Prostate gland (tissue), 2 donors: ENCODE measurements around the gene CPED1. TPM values are rescaled to one million over a fixed set of nuclear protein-coding genes. Genes with fewer than 3 reads are reported as not detected.

Experiments used
- DNase-seq: peaks from one replicate; pipeline ENCODE4 v3.0.0-alpha.2; 2019; ENCODE audit warnings: low spot score
- H3K27ac ChIP-seq, 2 donors: fragments of 200-600 bp; sonication (generic); 2 replicates each; pipeline ENCODE4 v1.5.1; 2017 to 2019
- H3K27me3 ChIP-seq: fragments of 200-600 bp; sonication (generic); replicated peaks from 2 replicates; pipeline ENCODE4 v1.5.1; 2019; ENCODE audit not compliant: insufficient read depth
- H3K36me3 ChIP-seq, 2 donors: fragments of 200-600 bp; sonication (generic); 1 replicate in 1 of 2; 2 replicates in 1 of 2; pipeline versions ENCODE4 v1.5.1 to v1.8.1; 2017 to 2019
- H3K4me1 ChIP-seq: fragments of 200-600 bp; sonication (generic); replicated peaks from 2 replicates; pipeline ENCODE4 v1.5.1; 2019
- H3K4me3 ChIP-seq, 2 donors: fragments of 200-600 bp; sonication (generic); 2 replicates each; pipeline ENCODE4 v1.5.1; 2017 to 2019
- H3K9me3 ChIP-seq: fragments of 200-600 bp; sonication (generic); 2 replicates; pipeline ENCODE4 v1.5.1; 2017
- CTCF ChIP-seq, 4 experiments: fragments of 200-600 bp in 2 of 4; fragments of 450-650 bp in 2 of 4; sonication (generic) in 2 of 4; IDR thresholded peaks; 1 replicate in 3 of 4; 2 replicates in 1 of 4; pipeline ENCODE4 v1.5.1; 2016 to 2019; ENCODE audit warnings: antibody characterized with exemption in 4 of 4, mild to moderate bottlenecking in 2 of 4, moderate library complexity in 2 of 4
- POLR2A ChIP-seq: fragments of 450-650 bp; IDR thresholded peaks from one replicate; pipeline ENCODE4 v1.6.1; 2016; ENCODE audit warnings: antibody characterized with exemption, mild to moderate bottlenecking
- POLR2AphosphoS5 ChIP-seq: sonication (generic); formaldehyde crosslinking; IDR thresholded peaks from one replicate; pipeline ENCODE4 v1.6.1; 2017; ENCODE audit warnings: antibody characterized with exemption
- WGBS: methylation state at CpG from one replicate; pipeline ENCODE4 v1.1.5; 2018; 5-methylcytosine and 5-hydroxymethylcytosine counted together
- intact Hi-C: fragments of 100-400 bp; cut with DNase I; formaldehyde crosslinking; loops from one replicate; pipeline ENCODE4 v1.14.2; 2022
- total RNA-seq, 2 donors: library from RNA; depleted of rRNA; stranded (reverse); fragments of >200 nt; gene quantifications; one replicate each; pipeline ENCODE4 v1.1.0, GENCODE V29; 2016

CPED1 gene
- total RNA-seq, 2 donors from 2014 or later, result 10.7 to 23.3 TPM

GRCh38 chr7:121298831-121299239 is 310.3 kb downstream of the CPED1 start:
- Histone ChIP-seq H3K27ac (no peak overlapping the region), H3K4me1 (no peaks in the 10 kb centered on the region), H3K36me3 (no peaks in the 10 kb centered on the region), H3K27me3 (no peaks in the 10 kb centered on the region), H3K4me3 (no peak overlapping the region), H3K9me3 (no peaks in the 10 kb centered on the region)
- WGBS, result 21% methylated on average over 2 of the region's 2 CpGs
- TF ChIP-seq CTCF (IDR thresholded peaks at IDR 0.05), result no peak
- no peak for TF ChIP-seq POLR2A
- TF ChIP-seq POLR2AphosphoS5, result no peak
- intact Hi-C loops, result no loop called here
- DNase-seq, result no peak

GRCh38 chr7:121300685-121301420 is 312.3 kb downstream of the CPED1 start:
- H3K4me1 ChIP-seq, result no peaks in the 10 kb centered on the region
- H3K4me3 ChIP-seq, result no peak overlapping the region
- no peak overlapping the region for H3K27ac ChIP-seq
- no peaks in the 10 kb centered on the region for H3K36me3 ChIP-seq
- intact Hi-C loops, result no loop called here
- 59% methylated on average over 2 of the region's 2 CpGs for WGBS
- H3K9me3 ChIP-seq, result no peaks in the 10 kb centered on the region
- DNase-seq, result no peak
- no peaks in the 10 kb centered on the region for H3K27me3 ChIP-seq
- no peak for TF ChIP-seq CTCF (IDR thresholded peaks at IDR 0.05)
- no peak for TF ChIP-seq POLR2A
- no peak for TF ChIP-seq POLR2AphosphoS5

- Histone ChIP-seq H3K4me1 (no peaks in the 10 kb centered on the region), H3K9me3 (no peaks in the 10 kb centered on the region), H3K27me3 (no peaks in the 10 kb centered on the region), H3K27ac (no peak overlapping the region), H3K4me3 (no peak overlapping the region), H3K36me3 (no peaks in the 10 kb centered on the region)
- DNase-seq, result no peak
- intact Hi-C loops, result no loop called here
- TF ChIP-seq POLR2A (no peak), POLR2AphosphoS5 (no peak), CTCF (IDR thresholded peaks at IDR 0.05) (no peak)
- 40% methylated on average over 9 of the region's 9 CpGs for WGBS
These were observed 313.1 kb downstream of the CPED1 start for GRCh38 chr7:121301446-121302213.

- H3K27me3 ChIP-seq, result no peaks in the 10 kb centered on the region
- no peak overlapping the region for H3K4me3 ChIP-seq
- H3K9me3 ChIP-seq, result no peaks in the 10 kb centered on the region
- intact Hi-C loops, result no loop called here
- 86% methylated on average over 8 of the region's 8 CpGs for WGBS
- H3K36me3 ChIP-seq, result no peaks in the 10 kb centered on the region
- TF ChIP-seq CTCF (IDR thresholded peaks at IDR 0.05) (no peak), POLR2AphosphoS5 (no peak), POLR2A (no peak)
- no peak for DNase-seq
- H3K27ac ChIP-seq, result no peak overlapping the region
- H3K4me1 ChIP-seq, result no peaks in the 10 kb centered on the region
These were observed 313.8 kb downstream of the CPED1 start for GRCh38 chr7:121302214-121302745.
